GM19239 (cell line): ENCODE measurements around the gene TBK1.
"Not testable (repeated sequence)": the region's sequence is repeated elsewhere in the genome, so short reads cannot be mapped to it uniquely, and the experiment has no call there.

Experiments
- DNase-seq: peaks from one replicate; pipeline ENCODE4 v3.0.0; 2011; ENCODE audit warnings: low spot score; ENCODE audit not compliant: insufficient read length
- FAIRE-seq: peaks from 2 replicates; lab custom pipeline; 2011; peaks lifted over from hg19 to GRCh38; lab: Jason Lieb, UNC

TBK1 gene

DNA sequence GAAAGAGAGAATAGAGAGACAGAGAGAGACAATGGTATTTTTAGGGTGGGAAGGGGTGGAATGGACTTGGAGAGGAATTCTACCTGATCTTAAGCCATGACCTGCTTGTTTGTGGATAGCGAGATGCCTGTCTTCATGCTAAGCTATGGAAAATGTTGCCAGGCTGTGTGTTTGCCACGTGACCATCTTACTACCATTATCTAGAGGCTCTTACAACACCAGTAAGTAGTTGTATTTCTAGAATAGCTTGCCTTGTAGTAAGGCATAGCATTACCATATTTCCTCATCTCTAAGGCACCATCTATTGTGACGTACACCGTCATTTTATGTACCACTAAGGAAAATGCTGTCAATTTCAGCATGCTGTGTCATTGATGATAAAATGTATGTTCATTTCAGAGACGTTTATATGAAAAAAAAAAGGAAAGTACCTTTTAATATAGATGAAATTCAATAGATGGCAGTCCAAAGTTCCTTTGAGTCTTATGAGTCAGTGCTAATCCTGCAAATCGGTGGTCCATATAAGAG lies 82.8 kb downstream of the TBK1 start:
- DNase-seq (no peak), FAIRE-seq (no peak)

DNA sequence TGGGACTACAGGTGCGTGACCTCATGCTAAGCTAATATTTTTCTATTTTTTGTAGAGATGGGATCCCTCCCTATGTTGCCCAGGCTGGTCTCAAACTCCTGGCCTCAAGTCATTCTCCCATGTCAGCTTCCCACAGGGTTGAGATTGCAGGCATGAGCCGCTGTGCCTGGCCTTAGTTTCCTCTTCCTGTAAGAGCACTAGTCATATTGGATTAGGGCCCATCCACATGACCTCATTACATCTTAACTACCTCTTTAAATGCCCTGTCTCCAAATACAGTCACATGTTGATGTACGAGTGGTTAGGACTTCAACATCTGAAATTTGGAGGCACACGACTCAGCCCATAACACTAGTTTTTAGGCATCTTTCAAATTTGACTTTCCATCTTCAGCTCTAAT lies 86.2 kb downstream of the TBK1 start:
- DNase-seq (no peak), FAIRE-seq (no peak)

DNA sequence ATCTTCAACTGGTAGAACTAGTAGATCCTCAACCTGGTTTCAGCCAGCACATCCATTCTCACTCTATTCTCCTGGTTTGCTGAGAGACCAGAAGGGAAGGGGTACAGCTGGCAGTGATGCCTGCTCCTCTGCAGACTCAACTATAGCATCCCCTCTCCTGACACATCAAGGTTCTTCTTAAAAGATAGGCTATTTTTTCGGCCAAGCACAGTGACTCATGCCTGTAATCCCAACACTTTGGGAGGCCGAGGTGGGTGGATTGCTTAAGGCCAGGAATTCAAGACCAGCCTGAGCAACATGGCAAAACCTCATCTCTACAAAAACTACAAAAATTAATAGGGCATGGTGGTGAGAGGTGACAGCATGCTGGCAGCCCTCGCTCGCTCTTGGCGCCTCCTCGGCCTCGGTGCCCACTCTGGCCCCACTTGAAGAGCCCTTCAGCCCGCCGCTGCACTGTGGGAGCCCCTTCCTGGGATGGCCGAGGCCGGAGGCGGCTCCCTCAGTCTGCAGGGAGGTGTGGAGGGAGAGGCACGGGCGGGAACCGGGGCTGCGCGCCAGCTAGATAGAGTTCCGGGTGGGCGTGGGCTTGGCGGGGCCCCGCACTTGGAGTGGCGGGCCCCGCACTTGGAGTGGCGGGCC lies 90.6 kb downstream of the TBK1 start:
- not testable (repeated sequence) for DNase-seq, FAIRE-seq

DNA sequence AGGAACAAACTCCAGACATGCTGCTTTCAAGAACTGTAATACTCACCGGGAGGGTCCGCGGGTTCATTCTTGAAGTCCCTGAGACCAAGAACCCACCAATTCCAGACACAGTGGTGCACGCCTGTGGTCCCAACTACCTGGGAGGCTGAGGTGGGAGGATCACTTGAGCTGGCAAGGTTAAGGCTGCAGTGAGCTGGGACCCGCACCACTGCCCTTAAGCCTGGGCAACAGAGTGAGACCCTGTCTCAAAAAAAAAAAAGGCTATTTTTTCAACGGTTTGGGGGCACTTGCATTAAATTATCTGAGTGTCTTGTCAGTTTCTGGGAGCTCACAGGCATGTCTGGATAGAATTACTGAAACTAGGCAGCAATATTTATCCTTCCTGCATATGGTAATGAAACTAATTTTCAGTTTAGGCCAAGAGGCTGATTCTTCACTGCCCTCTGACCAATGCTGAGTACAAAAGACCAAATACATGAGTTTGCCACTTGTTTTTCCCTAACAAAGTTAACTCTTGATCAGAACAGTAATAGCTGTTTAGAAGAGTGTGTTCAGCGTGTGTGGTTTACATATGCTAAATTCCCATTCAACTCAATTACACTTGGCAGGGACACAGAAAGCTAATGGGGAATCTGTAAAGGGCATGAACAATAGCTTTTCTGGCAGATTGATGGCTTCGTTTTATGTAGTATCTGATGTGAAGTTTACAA lies 92.6 kb downstream of the TBK1 start:
- no peak for DNase-seq
- no peak for FAIRE-seq

DNA sequence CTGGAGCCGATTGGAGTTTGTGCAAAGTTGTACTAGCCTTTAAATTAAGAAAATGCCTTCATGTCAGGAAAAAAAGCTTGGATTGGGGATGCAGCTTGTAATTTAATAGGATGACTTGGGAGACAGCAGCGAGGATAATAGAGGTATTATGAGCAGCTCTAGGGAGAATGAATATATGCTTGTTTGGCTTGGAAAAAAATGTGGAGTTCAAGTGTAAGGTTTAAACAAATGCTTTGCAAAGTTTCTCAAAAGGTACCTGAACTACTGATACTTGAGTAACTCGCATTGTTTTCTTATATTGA lies 93.1 kb downstream of the TBK1 start:
- DNase-seq, result no peak
- FAIRE-seq, result no peak

DNA sequence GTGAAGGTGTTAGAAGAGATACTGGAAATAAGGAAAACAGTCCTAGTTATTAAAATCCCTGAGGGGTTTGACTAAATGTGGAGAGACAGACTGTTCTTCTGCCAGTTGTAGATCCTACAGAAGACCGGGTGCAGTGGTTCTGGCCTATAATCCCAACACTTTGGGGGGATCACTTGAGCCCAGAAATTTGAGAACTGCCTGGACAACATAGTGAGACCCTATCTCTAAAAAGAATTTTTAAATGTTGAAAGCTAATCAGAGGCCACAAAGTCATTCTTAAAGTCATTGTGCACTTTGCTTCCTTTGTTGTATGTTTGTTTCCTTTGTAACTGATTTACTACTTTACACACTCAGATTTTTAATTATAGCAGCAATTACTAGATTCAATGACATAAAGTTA lies 97.2 kb downstream of the TBK1 start:
- DNase-seq, result no peak
- no peak for FAIRE-seq

DNA sequence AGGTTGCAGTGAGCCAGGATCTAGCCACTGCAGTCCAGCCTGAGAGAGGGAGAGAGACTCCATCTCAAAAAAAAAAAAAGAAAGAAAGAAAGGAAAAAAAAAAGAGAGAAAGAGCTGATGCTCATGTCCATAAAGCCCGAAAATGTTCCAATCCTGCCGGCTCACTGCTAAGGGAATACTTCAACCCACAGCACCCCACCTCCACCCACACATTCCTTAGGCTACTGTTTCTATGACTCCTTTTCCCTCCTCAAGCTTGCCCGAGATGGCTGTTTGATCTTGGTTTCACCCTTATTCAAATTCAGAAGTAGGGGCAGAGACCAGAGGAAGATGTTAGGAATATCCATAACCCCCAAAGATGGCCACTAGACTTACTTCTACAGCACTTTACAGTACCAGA lies 98.8 kb downstream of the TBK1 start:
- DNase-seq, result no peak
- no peak for FAIRE-seq

DNA sequence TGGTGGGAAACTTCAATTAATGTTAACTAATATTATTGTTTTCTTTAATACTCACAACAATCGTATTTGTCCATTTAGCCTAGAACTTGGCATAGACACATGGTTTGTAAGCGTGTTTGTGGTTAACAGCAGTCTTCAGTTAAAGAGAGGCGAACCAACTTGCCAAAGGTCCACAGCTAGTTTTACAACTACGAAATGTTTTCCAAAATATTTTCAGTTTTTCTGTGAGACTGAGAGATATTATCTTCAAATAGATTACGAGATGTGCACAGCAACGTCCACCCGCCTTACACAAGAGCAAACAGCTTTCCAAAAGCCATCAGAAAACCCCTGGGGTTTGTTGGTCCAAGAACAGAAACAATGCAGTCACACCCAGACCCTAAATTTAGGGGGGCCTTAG lies 99.8 kb downstream of the TBK1 start:
- DNase-seq (no peak), FAIRE-seq (no peak)
